Hematopoietic multipotent progenitor cell treated with erythropoietin and hydrocortisone succinate and interleukin-3 and kit ligand, for 8 days (in vitro differentiated cells): ENCODE data around the gene ENPP6.
A peak's percentile ranks its signal among the peaks of the same experiment; 100 is the strongest.

Experiments
- DNase-seq: peaks from one replicate; pipeline ENCODE4 v3.0.0-alpha.2; 2015

The ENPP6 gene

GRCh38 chr4:184188443-184189400, 29.0 kb downstream of the ENPP6 start:
- no peak for DNase-seq

GRCh38 chr4:184177271-184177670, 40.4 kb downstream of the ENPP6 start:
- no peak for DNase-seq

- DNase-seq = no peak
Measured at GRCh38 chr4:184174571-184175488, 42.8 kb downstream of the ENPP6 start.

GRCh38 chr4:184171011-184171410, 46.7 kb downstream of the ENPP6 start:
- no peak for DNase-seq

GRCh38 chr4:184169225-184169867, 48.3 kb downstream of the ENPP6 start:
- no peak for DNase-seq

GRCh38 chr4:184168406-184169019, 49.2 kb downstream of the ENPP6 start:
- DNase-seq = peak; percentile 41

- DNase-seq = no peak
Measured at GRCh38 chr4:184167576-184167975, 50.1 kb downstream of the ENPP6 start.

- DNase-seq = no peak
Measured at GRCh38 chr4:184166736-184167135, 50.9 kb downstream of the ENPP6 start.

- DNase-seq = no peak
Measured at GRCh38 chr4:184165291-184165690, 52.4 kb downstream of the ENPP6 start.

GRCh38 chr4:184163813-184164212, 53.9 kb downstream of the ENPP6 start:
- peak; percentile 19 for DNase-seq

GRCh38 chr4:184162596-184162995, 55.1 kb downstream of the ENPP6 start:
- no peak for DNase-seq

- no peak for DNase-seq
Measured at GRCh38 chr4:184157322-184157721, 60.4 kb downstream of the ENPP6 start.

GRCh38 chr4:184156163-184156920, 61.3 kb downstream of the ENPP6 start:
- no peak for DNase-seq

GRCh38 chr4:184154199-184154598, 63.5 kb downstream of the ENPP6 start:
- DNase-seq = no peak

- no peak for DNase-seq
Measured at GRCh38 chr4:184153781-184154180, 63.9 kb downstream of the ENPP6 start.

GRCh38 chr4:184151988-184152485, 65.6 kb downstream of the ENPP6 start:
- DNase-seq = no peak

- DNase-seq = no peak
Measured at GRCh38 chr4:184150102-184150839, 67.4 kb downstream of the ENPP6 start.

- no peak for DNase-seq
Measured at GRCh38 chr4:184148738-184149637, 68.7 kb downstream of the ENPP6 start.

- DNase-seq = no peak
Measured at GRCh38 chr4:184147858-184148737, 69.6 kb downstream of the ENPP6 start.
